GM23338 (cell line): Measurements from ENCODE around the gene ACTR1A. TPM values are rescaled to one million over a fixed set of nuclear protein-coding genes. Genes with fewer than 3 reads are reported as not detected.
A peak's percentile ranks its signal among the peaks of the same experiment; 100 is the strongest.
"Not testable (repeated sequence)": the region's sequence is repeated elsewhere in the genome, so short reads cannot be mapped to it uniquely, and the experiment has no call there.

ENCODE experiments used
- ATAC-seq: fragments of 200-7000 bp; cut with Tn5 transposase; 3 replicates; pipeline ENCODE4 v1.9.1; 2020
- DNase-seq: peaks from one replicate; pipeline ENCODE4 v3.0.0-alpha.2; 2015; ENCODE audit warnings: low spot score
- H2AFZ ChIP-seq: fragments of 200-600 bp; sonication (generic); 2 replicates; pipeline ENCODE4 v1.8.0; 2016; ENCODE audit warnings: antibody characterized with exemption, mild to moderate bottlenecking, moderate library complexity
- H3F3A ChIP-seq: fragments of 200-600 bp; sonication (generic); replicated peaks from 2 replicates; pipeline ENCODE4 v1.8.0; 2017; ENCODE audit warnings: antibody characterized with exemption, mixed run types, low read depth
- H3K27ac ChIP-seq: fragments of 200-600 bp; sonication (generic); 2 replicates; pipeline ENCODE4 v1.6.1; 2016; ENCODE audit warnings: low read depth
- H3K27me3 ChIP-seq: fragments of 200-600 bp; sonication (generic); 2 replicates; pipeline ENCODE4 v1.8.0; 2016; ENCODE audit warnings: mild to moderate bottlenecking, mixed run types, moderate library complexity; ENCODE audit not compliant: insufficient read depth
- H3K36me3 ChIP-seq: fragments of 200-600 bp; sonication (generic); 2 replicates; pipeline ENCODE4 v1.8.0; 2016; ENCODE audit warnings: mild to moderate bottlenecking; ENCODE audit not compliant: insufficient read depth
- H3K4me1 ChIP-seq: fragments of 200-600 bp; sonication (generic); 2 replicates; pipeline ENCODE4 v1.8.0; 2016; ENCODE audit warnings: mild to moderate bottlenecking, moderate library complexity; ENCODE audit not compliant: insufficient read depth
- H3K4me2 ChIP-seq: fragments of 200-600 bp; sonication (generic); 2 replicates; pipeline ENCODE4 v1.7.1; 2017; ENCODE audit warnings: mixed run types
- H3K4me3 ChIP-seq: fragments of 200-600 bp; sonication (generic); 2 replicates; pipeline ENCODE4 v1.6.1; 2016; ENCODE audit warnings: mixed run types
- H3K79me2 ChIP-seq: fragments of 200-600 bp; sonication (generic); replicated peaks from 2 replicates; pipeline ENCODE4 v1.8.0; 2017; ENCODE audit warnings: mild to moderate bottlenecking; ENCODE audit not compliant: insufficient read depth
- H3K9me2 ChIP-seq: fragments of 200-600 bp; sonication (generic); 2 replicates; pipeline ENCODE4 v1.8.0; 2017; ENCODE audit not compliant: insufficient read depth
- H4K20me1 ChIP-seq: fragments of 200-600 bp; sonication (generic); replicated peaks from 2 replicates; pipeline ENCODE4 v1.8.0; 2017; ENCODE audit warnings: mild to moderate bottlenecking; ENCODE audit not compliant: insufficient read depth
- H3K27ac Mint-ChIP-seq: 2 replicates; pipeline ENCODE4 v1.8.0; 2020; ENCODE audit warnings: inconsistent platforms, mild to moderate bottlenecking, moderate library complexity, mixed read lengths
- H3K27me3 Mint-ChIP-seq: 3 replicates; pipeline ENCODE4 v1.8.0; 2022; ENCODE audit warnings: low read depth, mild to moderate bottlenecking, moderate library complexity, mixed read lengths, inconsistent platforms; ENCODE audit not compliant: insufficient read depth, poor library complexity
- H3K36me3 Mint-ChIP-seq: 3 replicates; pipeline ENCODE4 v1.8.0; 2021; ENCODE audit warnings: low read depth, mild to moderate bottlenecking, inconsistent platforms, moderate library complexity, mixed read lengths
- H3K4me1 Mint-ChIP-seq: 3 replicates; pipeline ENCODE4 v1.8.0; 2020; ENCODE audit warnings: mild to moderate bottlenecking, inconsistent platforms, mixed read lengths
- H3K4me3 Mint-ChIP-seq: 3 replicates; pipeline ENCODE4 v1.8.0; 2021; ENCODE audit warnings: moderate library complexity, mild to moderate bottlenecking, inconsistent platforms, mixed read lengths
- H3K9me3 Mint-ChIP-seq: 3 replicates; pipeline ENCODE4 v1.8.0; 2020; ENCODE audit warnings: moderate library complexity, mild to moderate bottlenecking, inconsistent platforms, mixed read lengths
- CREB1 ChIP-seq: fragments of 250-450 bp; sonication (Bioruptor Pico); IDR thresholded peaks from 2 replicates; pipeline ENCODE4 v1.5.0; 2020; ENCODE audit warnings: low read depth, mild to moderate bottlenecking, moderate library complexity
- CTCF ChIP-seq, 2 experiments: fragments of 200-600 bp in 1 of 2; sonication (generic) in 1 of 2; conservative IDR thresholded peaks; 2 replicates each; pipeline versions ENCODE4 v1.5.1 to v1.6.1; 2016 to 2017; ENCODE audit warnings: antibody characterized with exemption in 2 of 2, low read depth in 2 of 2, mild to moderate bottlenecking in 2 of 2, moderate library complexity in 1 of 2
- EZH2phosphoT487 ChIP-seq: fragments of 200-600 bp; sonication (generic); IDR thresholded peaks from one replicate; pipeline ENCODE4 v1.8.1; 2018; ENCODE audit warnings: antibody characterized with exemption; ENCODE audit not compliant: unreplicated experiment
- JUNB ChIP-seq: IDR thresholded peaks from one replicate; pipeline ENCODE4 v1.6.1; 2016; ENCODE audit warnings: antibody characterized with exemption; ENCODE audit not compliant: unreplicated experiment
- NANOG ChIP-seq: IDR thresholded peaks from 2 replicates; pipeline ENCODE4 v1.6.1; 2016; ENCODE audit warnings: antibody characterized with exemption, borderline replicate concordance
- REST ChIP-seq: IDR thresholded peaks from one replicate; pipeline ENCODE4 v1.6.1; 2018; ENCODE audit warnings: antibody characterized with exemption; ENCODE audit not compliant: unreplicated experiment
- STAT1 ChIP-seq: IDR thresholded peaks from one replicate; pipeline ENCODE4 v1.6.1; 2016; ENCODE audit warnings: antibody characterized with exemption; ENCODE audit not compliant: unreplicated experiment
- ZNF331 ChIP-seq: fragments of 250-450 bp; sonication (Bioruptor Pico); IDR thresholded peaks from 2 replicates; pipeline ENCODE4 v1.5.0; 2020; ENCODE audit warnings: low read depth, mild to moderate bottlenecking, moderate library complexity
- ZNF462 ChIP-seq: fragments of 250-450 bp; sonication (Bioruptor Pico); IDR thresholded peaks from 2 replicates; pipeline ENCODE4 v1.5.0; 2020; ENCODE audit warnings: mild to moderate bottlenecking, moderate library complexity
- polyA plus RNA-seq: library from polyadenylated mRNA; unstranded; fragments of >200 nt; fragmentation: Nextera tagmentation; extraction: Ambion mirVana; gene quantifications from 2 replicates; pipeline ENCODE4 v1.2.1, GENCODE V29; 2016
- total RNA-seq: library from RNA; depleted of rRNA; stranded (reverse); fragments of >200 nt; shearing (Covaris generic); gene quantifications from 2 replicates; pipeline ENCODE4 v1.2.3, GENCODE V29; 2014

The ACTR1A gene
- total and polyA plus RNA-seq, 2 experiments from 2014 or later, result 39.4 to 101 TPM

- H3K9me3 Mint-ChIP-seq, result no peaks in the 10 kb centered on the region
- no peaks in the 10 kb centered on the region for H3K36me3 Mint-ChIP-seq
- H3K4me2 ChIP-seq, result peak overlapping the region; percentile 91
- no peak overlapping the region for H3K27ac Mint-ChIP-seq
- TF ChIP-seq ZNF331 (CRISPR knock-in tag) (no peak), JUNB (no peak), ZNF462 (no peak), CREB1 (CRISPR knock-in tag) (no peak), REST (no peak), CTCF (conservative IDR thresholded peaks at IDR 0.05; ENCODE audit: low read depth in 2 of 2) (no peak), EZH2phosphoT487 (no peak), NANOG (no peak), STAT1 (no peak)
- H3K4me1 ChIP-seq, result peaks cover 6% of the 10 kb centered on the region; the same call in 1 of the 2 replicates
- H3F3A ChIP-seq, result peaks cover 3% of the 10 kb centered on the region; the same call in 1 of the 2 replicates
- H3K4me1 Mint-ChIP-seq, result peaks cover 8% of the 10 kb centered on the region; the same call in 2 of the 3 replicates
- peaks cover 53% of the 10 kb centered on the region for H3K79me2 ChIP-seq
- H2AFZ ChIP-seq, result no peak overlapping the region
- H3K9me2 ChIP-seq, result no peaks in the 10 kb centered on the region
- ATAC-seq (no peak), DNase-seq (peak; percentile 26)
- peaks cover 7% of the 10 kb centered on the region for H3K27me3 Mint-ChIP-seq
- H3K4me3 Mint-ChIP-seq, result no peak overlapping the region
- peaks cover 16% of the 10 kb centered on the region for H3K27me3 ChIP-seq
- no peak overlapping the region for H3K27ac ChIP-seq
- H4K20me1 ChIP-seq, result peaks cover 47% of the 10 kb centered on the region
- peak overlapping the region; percentile 71 for H3K4me3 ChIP-seq
- H3K36me3 ChIP-seq, result no peaks in the 10 kb centered on the region
Measured at GRCh38 chr10:102501201-102502028, 1.1 kb downstream of the ACTR1A start.

- not testable (repeated sequence) for H3K4me3 Mint-ChIP-seq, H3K4me3 ChIP-seq, H3F3A ChIP-seq, H3K4me1 ChIP-seq, H3K27ac ChIP-seq, H3K36me3 ChIP-seq, H3K27me3 Mint-ChIP-seq, H3K36me3 Mint-ChIP-seq, H2AFZ ChIP-seq, H3K4me1 Mint-ChIP-seq, DNase-seq, H3K9me2 ChIP-seq, H3K9me3 Mint-ChIP-seq, ATAC-seq, H3K27ac Mint-ChIP-seq
- Histone ChIP-seq H4K20me1 (peaks cover 47% of the 10 kb centered on the region), H3K27me3 (peaks cover 12% of the 10 kb centered on the region), H3K4me2 (0 out of 2 replicates have a peak overlapping the region, but pooled peaks have one; percentile 91), H3K79me2 (peaks cover 60% of the 10 kb centered on the region)
Measured at GRCh38 chr10:102500686-102501085, 1.8 kb downstream of the ACTR1A start.
